Nucleus accumbens (tissue), 56 donors: ENCODE data around the gene DCK.
"Not testable (repeated sequence)": the region's sequence is repeated elsewhere in the genome, so short reads cannot be mapped to it uniquely, and the experiment has no call there.

Experiments used
- DNase-seq, 56 donors: peaks; one replicate each; lab custom pipeline; 2025; lab: John Stamatoyannopoulos, UW

The DCK gene

GRCh38 chr4:70997546-70997945 is 4.1 kb downstream of the DCK start:
- no peak for DNase-seq

GRCh38 chr4:70999639-71000038 is 6.2 kb downstream of the DCK start:
- not testable (repeated sequence) for DNase-seq

GRCh38 chr4:71001363-71001762 is 7.9 kb downstream of the DCK start:
- not testable (repeated sequence) for DNase-seq

- DNase-seq, result no peak
Observed at GRCh38 chr4:71004281-71004851, 10.9 kb downstream of the DCK start.

GRCh38 chr4:71005025-71005424 is 11.6 kb downstream of the DCK start:
- not testable (repeated sequence) for DNase-seq

- DNase-seq, result no peak
Observed at GRCh38 chr4:71006203-71006907, 12.9 kb downstream of the DCK start.

GRCh38 chr4:71008196-71008595 is 14.7 kb downstream of the DCK start:
- no peak for DNase-seq

- DNase-seq, result no peak
Observed at GRCh38 chr4:71009086-71009485, 15.6 kb downstream of the DCK start.

- DNase-seq, result no peak
Observed at GRCh38 chr4:71009890-71010588, 16.6 kb downstream of the DCK start.

- no peak for DNase-seq
Observed at GRCh38 chr4:71011451-71011850, 18.0 kb downstream of the DCK start.

GRCh38 chr4:71017391-71017790 is 23.9 kb downstream of the DCK start:
- not testable (repeated sequence) for DNase-seq

- no peak for DNase-seq
Observed at GRCh38 chr4:71020611-71021010, 27.2 kb downstream of the DCK start.

- no peak for DNase-seq
Observed at GRCh38 chr4:71025654-71026053, 32.2 kb downstream of the DCK start.

- DNase-seq, result no peak
Observed at GRCh38 chr4:71026086-71026485, 32.6 kb downstream of the DCK start.

- no peak for DNase-seq
Observed at GRCh38 chr4:71027611-71028010, 34.2 kb downstream of the DCK start.

- DNase-seq, result no peak
Observed at GRCh38 chr4:71029504-71029903, 36.1 kb downstream of the DCK start.

GRCh38 chr4:71032106-71032505 is 38.7 kb downstream of the DCK start:
- peak in 5 of 56 donors; percentile 0 to 1 (median 1) for DNase-seq

- no peak for DNase-seq
Observed at GRCh38 chr4:71045256-71045655, 51.8 kb downstream of the DCK start.

GRCh38 chr4:71049395-71049794 is 55.9 kb downstream of the DCK start:
- no peak for DNase-seq

GRCh38 chr4:71050809-71051208 is 57.4 kb downstream of the DCK start:
- DNase-seq, result no peak

GRCh38 chr4:71052034-71052433 is 58.6 kb downstream of the DCK start:
- no peak for DNase-seq

GRCh38 chr4:71052716-71053115 is 59.3 kb downstream of the DCK start:
- DNase-seq, result no peak
